GM12891 (cell line): Measurements from ENCODE around the gene SPTBN1.

Experiments used
- POLR2A ChIP-seq: IDR thresholded peaks from 2 replicates; pipeline ENCODE4 v1.6.1; 2011; ENCODE audit warnings: low read depth, low read length, control low read depth
- POLR2AphosphoS5 ChIP-seq: IDR thresholded peaks from 2 replicates; pipeline ENCODE4 v1.6.1; 2011; ENCODE audit warnings: low read depth, low read length, control low read depth

GRCh38 chr2:54551123-54551756 lies 95.1 kb downstream of the SPTBN1 start:
- TF ChIP-seq POLR2A (no peak), POLR2AphosphoS5 (no peak)
